HG02981 (cell line): ENCODE measurements around the gene NPLOC4.

Experiments
- ATAC-seq: cut with Tn5 transposase; IDR thresholded peaks from one replicate; pipeline ENCODE4 v1.9.1; 2021; ENCODE audit warnings: mild to moderate bottlenecking, moderate library complexity; ENCODE audit not compliant: unreplicated experiment

NPLOC4 gene

DNA sequence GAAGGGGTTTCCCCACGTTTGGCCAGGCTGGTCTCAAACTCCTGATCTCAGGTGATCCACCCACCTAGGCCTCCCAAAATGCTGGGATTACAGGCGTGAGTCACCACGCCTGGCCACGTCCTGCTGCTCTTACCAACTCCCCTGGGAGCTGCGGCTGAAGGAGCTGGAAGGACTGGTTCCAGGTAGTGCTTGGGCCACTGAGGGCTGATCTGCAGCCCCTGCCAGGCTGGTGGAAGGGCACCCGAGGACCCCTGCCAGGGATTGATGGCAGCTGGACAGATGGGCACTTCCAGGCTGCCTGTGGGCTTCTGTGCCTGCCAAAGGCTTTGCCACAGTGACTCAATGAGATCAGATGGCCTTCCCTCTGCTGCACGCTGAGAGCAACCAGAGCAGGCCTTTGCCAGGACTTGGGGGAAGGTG lies 27.1 kb upstream of the NPLOC4 start:
- no peak for ATAC-seq

DNA sequence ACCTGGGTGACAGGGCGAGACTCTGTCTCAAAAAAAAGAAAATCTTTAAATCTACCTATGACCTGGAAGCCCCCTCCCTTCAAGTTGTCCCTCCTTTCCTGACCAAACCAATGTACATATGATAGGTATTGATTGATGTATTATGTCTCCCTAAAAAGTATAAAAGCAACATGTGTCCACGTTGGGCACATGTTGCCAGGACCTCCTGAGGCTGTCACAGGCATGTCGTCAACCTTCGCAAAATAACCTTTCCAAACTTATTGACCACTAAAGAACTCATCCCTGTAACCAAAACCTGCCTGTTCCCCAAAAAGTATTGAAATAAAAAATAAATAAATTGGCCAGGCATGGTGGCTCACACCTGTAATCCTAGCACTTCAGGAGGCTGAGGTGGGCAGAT lies 25.1 kb upstream of the NPLOC4 start:
- ATAC-seq: no peak

DNA sequence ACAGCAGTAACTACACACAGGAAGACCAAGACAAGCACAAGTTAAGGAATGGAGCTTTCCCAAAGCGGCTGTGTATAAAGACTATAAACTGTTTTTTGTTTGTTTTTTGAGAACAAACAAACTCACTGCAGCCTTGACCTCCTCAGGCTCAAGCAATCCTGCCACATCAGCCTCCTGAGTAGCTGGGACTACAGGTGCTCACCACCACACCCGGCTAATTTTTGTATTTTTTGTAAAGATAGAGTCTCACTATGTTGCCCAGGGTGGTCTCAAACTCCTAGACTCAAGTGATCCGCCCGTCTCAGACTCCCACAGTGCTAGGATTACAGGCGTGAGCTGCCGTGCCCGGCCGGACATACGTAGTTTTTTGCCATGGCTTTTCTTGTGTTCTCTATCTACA lies 23.5 kb upstream of the NPLOC4 start:
- no peak for ATAC-seq

DNA sequence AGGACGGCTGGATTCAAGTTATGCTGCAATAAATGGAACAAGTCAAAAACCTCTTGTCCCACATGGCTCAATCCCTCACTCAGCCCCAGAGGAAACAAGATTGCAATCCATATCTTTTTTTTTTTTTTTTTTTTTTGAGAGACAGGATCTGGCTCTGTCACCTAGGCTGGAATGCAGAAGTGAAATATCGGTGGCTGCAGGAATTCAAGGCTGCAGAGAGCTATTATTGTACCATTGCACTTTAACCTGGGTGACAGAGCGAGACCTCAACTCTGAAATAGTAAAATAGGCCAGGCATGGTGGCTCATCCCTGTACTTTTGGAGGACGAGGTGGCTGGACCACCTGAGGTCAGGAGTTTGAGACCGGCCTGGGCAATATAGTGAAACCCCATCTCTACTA lies 22.1 kb upstream of the NPLOC4 start:
- no peak for ATAC-seq

DNA sequence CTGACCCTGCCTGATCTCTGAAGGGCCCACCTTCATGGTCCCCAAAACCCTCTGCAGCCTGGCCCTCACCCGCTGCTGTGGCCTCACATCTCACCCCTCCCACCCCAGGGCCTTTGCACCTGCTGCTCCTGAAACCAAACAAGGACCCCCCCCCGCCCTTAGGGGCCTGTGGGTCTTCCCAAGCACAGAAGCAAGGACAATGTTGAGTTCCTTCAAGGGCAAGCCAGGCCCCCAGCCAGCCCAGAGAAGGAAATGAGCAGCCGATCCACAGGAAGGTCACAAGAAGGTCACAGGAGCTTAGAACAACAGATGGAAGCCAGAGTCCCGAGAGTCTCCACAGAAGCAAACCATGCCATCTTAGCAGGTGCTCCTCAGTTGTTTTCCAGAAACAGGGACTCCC lies 19.9 kb upstream of the NPLOC4 start:
- no peak for ATAC-seq

DNA sequence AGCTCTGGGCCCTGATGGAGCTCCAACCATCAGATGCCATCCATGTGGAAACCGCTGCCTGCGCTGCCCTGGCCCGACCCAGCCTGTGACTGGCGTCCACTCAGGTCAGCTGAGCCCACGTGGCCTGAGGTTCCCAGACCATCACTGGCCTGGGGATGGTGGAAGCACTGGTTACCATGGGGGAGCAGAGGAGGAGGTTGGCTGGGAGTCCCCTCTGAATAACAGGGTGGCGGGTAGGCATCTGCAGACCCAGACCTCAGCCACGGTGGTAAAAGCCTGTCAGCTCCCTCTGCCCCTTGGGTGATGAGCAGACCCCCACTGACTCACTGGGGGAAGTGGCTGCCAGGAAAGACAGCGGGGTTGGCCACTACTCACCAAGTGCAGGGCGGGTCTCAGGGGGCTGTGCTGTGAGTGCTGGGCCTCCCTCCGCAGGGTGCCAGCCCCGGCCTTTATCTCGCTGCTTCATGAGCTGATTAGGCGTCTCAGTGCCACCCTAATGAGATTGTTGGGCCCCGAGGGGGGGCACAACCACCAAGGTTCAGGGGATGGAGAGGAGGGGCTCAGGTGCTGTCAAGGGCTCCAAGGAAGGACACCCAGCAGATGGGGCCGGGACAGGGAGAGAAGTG lies 19.3 kb upstream of the NPLOC4 start, which contains the start of gene PDE6G:
PDE6G (minus strand) TSS at position 425 of the 626 bp plus-strand sequence. CDS start 3,237 bp downstream, outside the sequence.
- no peak for ATAC-seq

DNA sequence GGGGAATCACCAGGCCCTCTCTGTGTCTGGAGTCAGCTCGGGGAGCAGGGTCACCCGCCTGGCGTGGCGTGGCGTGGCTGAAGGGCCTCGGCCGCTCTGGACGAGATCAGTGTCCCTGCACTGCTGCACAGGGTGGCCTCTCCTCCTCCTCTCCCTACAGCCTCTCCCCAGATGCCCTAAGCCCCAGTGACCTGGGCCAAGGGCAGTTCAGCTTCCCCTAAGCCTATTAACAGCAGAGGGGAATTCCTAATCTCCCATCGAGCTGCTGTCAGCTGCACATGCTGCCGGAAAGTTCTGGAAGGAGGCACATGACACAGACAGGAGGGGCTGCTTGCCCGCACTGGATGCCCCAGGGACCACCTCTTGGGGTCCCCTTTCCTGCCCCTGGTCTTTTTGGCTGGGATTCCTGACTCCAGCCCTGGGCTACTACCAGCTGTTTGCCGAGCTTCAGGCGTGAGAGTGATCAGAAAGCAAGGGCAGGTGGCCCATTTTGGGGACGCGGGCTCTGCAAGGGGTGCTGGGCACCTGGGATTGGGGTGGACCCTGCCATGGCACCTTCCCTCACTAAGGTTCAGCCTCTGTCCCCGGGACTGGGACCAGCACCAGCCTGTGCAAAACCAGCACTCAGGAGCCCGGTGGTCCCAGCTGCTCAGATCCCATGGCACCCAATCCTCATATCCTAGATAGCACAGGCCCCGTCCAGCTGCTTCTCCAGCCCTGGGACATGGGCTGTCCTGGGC lies 18.6 kb upstream of the NPLOC4 start:
- no peak for ATAC-seq

DNA sequence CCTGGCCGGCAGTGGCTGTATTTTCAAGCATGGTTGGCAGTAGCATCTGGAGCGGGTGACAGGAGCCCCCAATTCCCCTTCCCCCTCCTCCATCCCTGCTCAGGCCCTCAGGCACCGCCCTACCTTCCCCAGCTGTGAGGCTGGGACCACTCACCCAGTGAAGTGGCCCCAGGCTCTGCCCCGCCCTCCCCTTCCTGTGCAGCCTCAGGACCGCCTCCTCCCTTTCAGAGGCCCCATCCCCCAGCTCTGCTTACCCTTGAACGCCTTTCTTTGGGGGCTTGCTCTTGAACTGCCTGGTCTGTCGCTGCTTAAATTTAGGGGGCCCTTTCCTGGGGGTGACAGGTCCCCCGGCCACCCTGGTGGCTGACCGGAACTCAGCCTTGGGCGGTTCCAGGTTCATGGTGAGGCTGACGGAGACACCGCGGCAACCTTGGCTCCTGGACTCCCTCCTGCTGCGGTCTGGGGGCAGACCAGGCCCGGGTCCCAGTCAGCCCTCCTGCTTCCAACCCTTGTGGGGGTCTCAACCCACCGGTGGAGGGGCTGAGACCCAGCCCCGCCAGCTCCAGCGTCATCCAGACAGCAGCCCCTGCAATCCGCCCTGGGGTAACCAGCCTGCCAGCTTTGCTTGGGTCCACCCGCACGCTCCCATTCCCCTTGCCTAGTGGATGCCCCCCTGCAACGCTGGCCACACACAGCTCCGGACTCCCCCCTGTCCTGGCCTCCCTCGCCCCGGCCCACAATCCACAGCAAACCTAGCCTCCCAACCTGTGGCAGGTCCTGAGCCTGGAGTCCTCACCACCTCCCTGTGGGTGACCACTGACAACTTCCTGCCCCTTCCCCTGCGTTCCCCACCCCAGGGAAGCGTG lies 16.2 kb upstream of the NPLOC4 start:
- no peak for ATAC-seq

DNA sequence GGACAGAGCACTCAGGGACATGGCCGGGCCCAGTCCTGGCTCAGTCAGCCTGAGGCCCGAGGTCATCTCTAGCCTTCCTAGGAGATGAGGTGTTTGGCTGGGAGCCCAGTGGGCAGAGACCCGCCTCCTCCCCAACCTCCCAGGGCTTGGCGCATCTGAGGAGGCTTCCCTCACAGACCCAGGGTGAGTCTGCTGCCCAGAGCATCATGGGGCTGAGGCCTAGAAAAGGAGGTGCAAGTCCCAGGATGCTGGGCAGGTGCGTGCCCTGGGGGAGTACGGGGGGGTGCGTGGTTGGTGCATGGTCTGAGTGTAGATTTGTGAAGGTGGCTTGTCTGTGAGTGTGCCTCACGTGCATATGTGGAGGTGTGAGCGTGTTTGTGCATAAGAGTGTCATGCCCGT lies 14.8 kb upstream of the NPLOC4 start:
- no peak for ATAC-seq

DNA sequence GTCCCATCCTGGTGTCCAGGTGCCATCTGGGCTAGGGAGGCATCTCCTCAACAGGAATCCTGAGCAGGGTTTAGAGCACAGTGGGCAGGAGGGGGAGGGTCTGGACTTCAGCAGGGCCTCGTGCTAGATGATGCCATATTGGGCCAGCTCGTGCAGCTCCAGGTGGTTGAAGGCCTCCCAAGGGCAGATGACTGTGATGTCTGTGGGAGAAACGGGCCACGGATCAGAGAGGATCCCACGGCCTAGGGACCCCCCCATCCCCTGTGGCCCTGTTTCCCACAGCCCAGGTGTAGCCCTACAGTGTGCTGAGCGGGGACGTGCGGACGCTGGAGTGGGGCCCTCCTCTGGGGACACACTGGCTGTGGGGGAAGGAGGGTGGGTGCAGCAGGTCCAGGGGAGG lies 14.0 kb upstream of the NPLOC4 start:
- ATAC-seq: no peak

DNA sequence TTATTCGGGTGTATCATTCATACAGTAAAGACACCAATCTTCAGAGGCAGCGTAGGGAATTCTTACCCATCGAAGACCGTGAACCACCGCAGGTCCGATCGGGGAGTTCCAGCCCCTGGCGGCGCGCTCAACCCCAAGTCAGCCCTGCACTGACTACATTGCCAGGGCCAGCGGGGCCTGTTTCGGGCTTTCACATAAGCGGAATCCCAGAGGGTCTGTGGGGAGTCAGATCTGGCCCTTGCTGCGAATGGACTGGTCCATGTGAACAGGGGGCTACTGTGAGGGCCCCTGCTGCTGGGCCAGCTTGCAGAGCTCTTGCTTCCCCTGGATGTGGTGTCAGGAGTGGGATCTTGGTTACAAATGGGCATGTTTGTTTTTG lies 11.8 kb upstream of the NPLOC4 start:
- ATAC-seq: no peak

DNA sequence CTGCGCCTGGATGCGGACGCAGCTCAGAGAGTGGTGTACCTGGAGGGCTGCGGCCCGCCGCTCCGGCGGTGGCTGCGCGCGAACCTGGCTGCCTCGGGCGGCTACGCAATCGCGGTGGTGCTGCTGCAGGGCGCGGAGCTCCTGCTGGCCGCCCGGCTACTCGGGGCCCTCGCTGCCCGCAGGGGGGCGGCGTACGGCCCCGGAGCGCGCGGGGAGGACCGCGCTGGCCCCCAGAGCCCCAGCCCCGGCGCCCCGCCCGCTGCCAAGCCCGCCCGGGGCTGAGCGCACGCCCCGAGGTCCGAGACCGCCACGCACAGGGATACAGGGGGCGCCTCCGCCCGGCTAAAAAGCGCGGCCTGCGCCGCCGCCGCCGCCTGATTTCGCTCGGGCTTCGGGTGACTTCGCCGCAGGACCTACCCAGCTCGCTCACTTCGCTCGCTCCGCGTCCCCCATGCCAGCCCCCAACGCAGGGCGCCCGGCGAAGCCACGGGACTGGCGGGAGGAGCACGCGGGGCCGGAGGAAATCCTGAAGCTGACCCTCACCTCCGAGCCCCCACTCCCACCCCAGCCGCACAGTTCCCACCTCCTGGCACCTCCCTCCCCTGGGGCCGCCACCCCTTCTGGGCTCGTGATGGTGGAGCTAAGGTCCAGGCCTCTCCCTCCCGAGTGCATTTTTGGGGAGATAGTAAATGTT lies 11.2 kb upstream of the NPLOC4 start:
- ATAC-seq: no peak

DNA sequence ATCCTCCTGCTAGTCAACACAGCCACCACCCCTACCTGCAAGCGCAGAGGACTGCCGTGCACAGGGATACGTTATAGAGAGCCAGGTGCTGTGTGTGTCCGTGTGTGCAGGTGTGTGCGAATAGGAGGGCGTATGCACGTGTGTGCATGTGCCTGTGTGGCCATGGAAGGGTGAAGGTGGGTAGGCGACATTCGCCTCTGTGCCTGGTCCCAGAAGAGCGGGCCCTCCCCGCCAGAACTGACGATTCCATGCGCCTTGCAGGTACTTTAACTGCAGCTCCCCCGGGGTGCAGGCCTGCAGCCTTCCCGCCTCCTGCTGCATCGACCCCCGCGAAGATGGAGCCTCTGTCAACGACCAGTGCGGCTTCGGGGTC lies 10.7 kb upstream of the NPLOC4 start:
- no peak for ATAC-seq

DNA sequence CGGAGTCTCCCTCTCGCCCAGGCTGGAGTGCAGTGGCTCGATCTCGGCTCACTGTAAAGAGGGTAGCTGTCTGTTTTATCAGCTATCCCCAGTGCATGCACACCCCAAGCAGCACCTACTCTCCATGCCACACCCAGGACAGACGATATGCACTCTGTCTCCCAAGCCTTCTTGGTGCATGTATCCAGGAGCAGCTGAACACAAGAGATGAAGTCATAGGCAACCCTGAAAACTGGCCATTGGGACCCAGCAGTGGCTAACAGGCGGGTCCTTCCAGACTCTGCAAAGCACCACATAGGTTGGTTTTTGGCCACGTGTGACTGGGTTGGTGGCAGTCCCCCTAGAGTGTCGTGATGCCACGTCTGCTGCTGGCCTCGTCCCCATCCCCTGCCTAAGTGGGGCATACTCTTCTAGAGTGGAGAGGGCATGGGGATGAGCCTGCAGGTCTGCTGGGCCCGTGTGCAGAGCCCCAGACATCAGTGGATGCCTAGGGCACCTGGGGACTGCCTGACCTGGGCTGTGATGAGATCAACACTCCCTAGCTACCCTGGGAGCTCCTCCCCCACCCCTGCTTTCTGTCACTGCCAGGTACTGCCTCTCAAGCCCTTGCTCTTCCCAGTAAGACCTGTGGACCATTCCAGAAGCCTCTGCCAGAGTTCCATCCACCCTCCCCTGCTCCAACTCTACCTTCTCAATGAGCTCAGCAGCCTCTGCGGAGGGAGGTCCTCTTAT lies 10.1 kb upstream of the NPLOC4 start:
- no peak for ATAC-seq

DNA sequence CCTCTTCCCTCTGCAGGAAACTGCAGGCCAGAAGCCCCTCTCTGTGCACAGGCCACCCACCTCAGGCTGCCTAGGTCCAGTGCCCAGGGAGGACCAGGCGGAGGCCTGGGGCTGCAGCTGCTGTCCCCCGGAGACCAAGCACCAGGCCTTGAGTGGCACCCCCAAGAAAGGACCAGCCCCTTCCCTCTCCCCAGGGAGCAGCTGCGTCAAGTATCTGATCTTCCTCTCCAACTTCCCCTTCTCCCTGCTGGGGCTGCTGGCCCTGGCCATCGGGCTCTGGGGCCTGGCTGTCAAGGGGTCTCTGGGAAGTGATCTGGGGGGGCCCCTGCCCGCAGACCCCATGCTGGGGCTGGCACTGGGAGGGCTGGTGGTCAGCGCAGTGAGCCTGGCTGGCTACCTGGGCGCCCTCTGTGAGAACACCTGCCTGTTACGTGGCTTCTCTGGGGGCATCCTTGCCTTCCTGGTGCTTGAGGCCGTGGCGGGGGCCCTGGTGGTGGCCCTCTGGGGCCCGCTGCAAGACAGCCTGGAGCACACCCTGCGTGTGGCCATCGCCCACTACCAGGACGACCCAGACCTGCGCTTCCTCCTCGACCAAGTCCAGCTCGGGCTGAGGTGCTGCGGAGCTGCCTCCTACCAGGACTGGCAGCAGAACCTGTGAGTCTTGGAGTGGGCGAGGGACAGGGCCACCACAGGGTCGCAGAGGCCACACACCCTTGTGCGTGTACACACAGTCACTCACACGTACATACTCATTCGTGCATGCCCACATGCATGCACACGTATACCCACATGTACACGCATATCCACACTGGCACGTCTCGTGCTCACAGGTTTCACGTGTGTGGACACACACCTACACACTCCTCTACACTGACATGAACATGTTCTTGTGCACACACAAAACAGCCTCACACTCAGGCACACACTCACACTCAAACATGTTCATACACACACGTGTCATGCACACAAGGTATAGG lies 8.4 kb upstream of the NPLOC4 start:
- ATAC-seq: no peak

DNA sequence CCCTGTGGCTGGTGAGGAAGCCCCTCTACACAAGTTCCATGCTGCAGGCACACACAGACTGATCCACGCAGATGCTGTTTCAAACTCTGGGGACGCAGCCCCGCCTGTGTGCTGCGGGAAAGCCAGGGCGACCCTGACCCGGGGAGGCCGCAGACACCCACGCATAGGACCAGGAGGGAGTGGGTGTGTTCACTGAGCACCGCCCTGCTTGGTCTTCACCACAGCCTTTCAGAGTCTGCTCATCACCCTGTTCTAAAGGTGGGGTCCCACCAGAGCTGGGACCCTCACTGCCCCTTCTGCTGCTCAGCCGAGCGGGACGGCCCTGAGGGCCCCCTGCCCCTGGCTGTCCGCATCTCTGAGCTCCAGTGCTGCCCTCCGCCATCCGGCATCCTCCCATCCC lies 7.6 kb upstream of the NPLOC4 start:
- ATAC-seq: no peak

DNA sequence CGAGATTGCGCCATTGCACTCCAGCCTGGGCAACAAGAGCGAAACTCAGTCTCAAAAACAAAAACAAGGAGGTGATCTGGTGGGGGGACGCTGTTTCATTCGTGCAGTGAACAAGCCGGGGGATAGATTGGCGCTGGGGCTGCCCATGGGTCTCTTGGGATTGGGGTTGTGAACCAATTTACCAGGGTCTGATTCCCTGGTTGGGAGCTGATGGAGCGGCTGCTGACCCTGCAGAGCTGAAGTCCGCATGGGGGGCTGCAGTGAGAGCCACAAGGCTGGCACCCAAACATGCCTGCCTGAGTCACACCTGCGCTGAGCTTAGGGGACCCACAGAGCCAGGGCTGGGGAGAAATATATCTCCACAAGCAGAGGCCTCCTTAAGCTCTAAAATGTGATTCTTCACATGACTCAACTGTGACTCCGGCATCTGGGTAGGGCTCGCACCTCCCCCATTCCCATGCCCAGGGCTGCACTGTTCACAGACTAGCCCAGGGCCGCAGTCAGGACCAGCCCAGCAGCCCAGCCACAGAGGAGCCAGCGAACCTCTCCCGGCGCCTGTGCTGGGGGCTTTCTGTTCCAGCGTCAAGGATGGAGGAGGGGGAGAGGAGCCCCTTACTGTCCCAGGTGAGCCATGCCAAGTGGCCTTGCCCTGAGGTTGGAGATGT lies 5.0 kb upstream of the NPLOC4 start:
- no peak for ATAC-seq

DNA sequence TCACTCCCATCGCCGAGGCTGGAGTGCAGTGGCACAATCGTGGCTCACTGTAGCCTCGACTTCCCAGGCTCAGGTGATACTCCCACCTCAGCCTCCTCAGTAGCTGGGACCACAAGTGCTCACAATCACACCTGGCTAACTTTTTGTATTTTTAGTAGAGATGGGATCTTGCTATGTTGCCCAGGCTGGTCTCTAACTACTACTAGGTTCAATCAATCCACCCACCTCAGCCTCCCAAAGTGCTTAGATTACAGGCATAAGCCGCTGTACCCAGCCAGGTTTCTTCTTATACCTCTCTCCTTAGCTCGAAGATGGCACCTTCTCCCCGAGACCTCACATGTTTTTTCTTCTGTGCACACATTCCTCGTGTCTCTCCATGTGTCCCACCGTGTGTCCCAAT lies 3.1 kb upstream of the NPLOC4 start:
- ATAC-seq: no peak

DNA sequence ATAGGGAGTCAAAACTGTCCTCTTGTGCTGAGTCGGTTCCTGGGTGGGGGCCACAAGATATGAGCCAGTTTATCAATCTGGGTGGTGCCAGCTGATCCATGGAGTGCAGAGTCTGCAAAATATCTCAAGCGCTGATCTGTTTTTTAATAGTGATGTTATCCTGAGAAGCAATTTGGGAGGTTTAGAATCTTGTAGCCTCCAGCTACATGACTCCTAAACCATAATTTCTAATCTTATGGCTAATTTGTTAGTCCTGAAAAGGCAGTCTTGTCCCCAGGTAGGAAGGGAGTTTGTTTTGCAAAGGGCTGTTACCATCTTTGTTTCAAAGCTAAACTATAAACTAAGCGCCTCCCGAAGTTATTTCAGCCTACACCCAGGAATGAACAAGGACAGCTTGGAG lies 1.8 kb upstream of the NPLOC4 start:
- ATAC-seq: no peak
